GM12801 (cell line): ENCODE measurements around the gene EPG5.

ENCODE experiments used
- CTCF ChIP-seq: IDR thresholded peaks from one replicate; pipeline ENCODE4 v1.5.1; 2011; ENCODE audit warnings: control low read depth; ENCODE audit not compliant: insufficient read length; ENCODE audit errors: extremely low read depth

Gene EPG5

GRCh38 chr18:45841060-45841764 lies 125.9 kb downstream of the EPG5 start:
- TF ChIP-seq CTCF: no peak

- no peak for TF ChIP-seq CTCF
These were observed 127.4 kb downstream of the EPG5 start for GRCh38 chr18:45839414-45840395.

GRCh38 chr18:45838302-45839070 lies 128.6 kb downstream of the EPG5 start:
- no peak for TF ChIP-seq CTCF

- TF ChIP-seq CTCF: no peak
These were observed 129.7 kb downstream of the EPG5 start for GRCh38 chr18:45837283-45838070.

- TF ChIP-seq CTCF: no peak
These were observed 130.6 kb downstream of the EPG5 start for GRCh38 chr18:45836242-45837205.

GRCh38 chr18:45835057-45835636 lies 132.0 kb downstream of the EPG5 start:
- no peak for TF ChIP-seq CTCF
